OCI-LY7 (cell line): ENCODE data around the gene PRKN.

Source experiments
- EZH2phosphoT487 ChIP-seq: fragments of 200-600 bp; sonication (generic); IDR thresholded peaks from 2 replicates; pipeline ENCODE4 v1.6.1; 2018; ENCODE audit warnings: low read depth, borderline replicate concordance, mild to moderate bottlenecking, mixed run types, antibody characterized with exemption, low read length, moderate library complexity, mixed read lengths
- TF ChIP-seq, protein P1 (sequence below): fragments of 200-600 bp; sonication (generic); conservative IDR thresholded peaks from 2 replicates; pipeline ENCODE4 v1.5.1; 2014; ENCODE audit warnings: mild to moderate bottlenecking, antibody characterized with exemption, low read length, moderate library complexity, mixed read lengths

- TF ChIP-seq, protein P1, sequence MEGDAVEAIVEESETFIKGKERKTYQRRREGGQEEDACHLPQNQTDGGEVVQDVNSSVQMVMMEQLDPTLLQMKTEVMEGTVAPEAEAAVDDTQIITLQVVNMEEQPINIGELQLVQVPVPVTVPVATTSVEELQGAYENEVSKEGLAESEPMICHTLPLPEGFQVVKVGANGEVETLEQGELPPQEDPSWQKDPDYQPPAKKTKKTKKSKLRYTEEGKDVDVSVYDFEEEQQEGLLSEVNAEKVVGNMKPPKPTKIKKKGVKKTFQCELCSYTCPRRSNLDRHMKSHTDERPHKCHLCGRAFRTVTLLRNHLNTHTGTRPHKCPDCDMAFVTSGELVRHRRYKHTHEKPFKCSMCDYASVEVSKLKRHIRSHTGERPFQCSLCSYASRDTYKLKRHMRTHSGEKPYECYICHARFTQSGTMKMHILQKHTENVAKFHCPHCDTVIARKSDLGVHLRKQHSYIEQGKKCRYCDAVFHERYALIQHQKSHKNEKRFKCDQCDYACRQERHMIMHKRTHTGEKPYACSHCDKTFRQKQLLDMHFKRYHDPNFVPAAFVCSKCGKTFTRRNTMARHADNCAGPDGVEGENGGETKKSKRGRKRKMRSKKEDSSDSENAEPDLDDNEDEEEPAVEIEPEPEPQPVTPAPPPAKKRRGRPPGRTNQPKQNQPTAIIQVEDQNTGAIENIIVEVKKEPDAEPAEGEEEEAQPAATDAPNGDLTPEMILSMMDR, result no peak
- TF ChIP-seq EZH2phosphoT487, result no peak
These were observed 562.1 kb downstream of the PRKN start for GRCh38 chr6:162165479-162165878.
